HepG2 (cell line): ENCODE measurements around the gene SLC38A8.

Source experiments
- CEBPB ChIP-seq: IDR thresholded peaks from 2 replicates; pipeline ENCODE4 v1.6.1; 2011; ENCODE audit warnings: low read depth, low read length, improper control_type of control experiment, borderline replicate concordance
- HINFP ChIP-seq: sonication (generic); formaldehyde crosslinking; IDR thresholded peaks from 2 replicates; pipeline ENCODE4 v1.4.0; 2020; ENCODE audit warnings: low read depth, mild to moderate bottlenecking, missing genetic modification reagents
- JUN ChIP-seq: sonication (generic); formaldehyde crosslinking; IDR thresholded peaks from 2 replicates; pipeline ENCODE4 v1.4.0; 2020; ENCODE audit warnings: mild to moderate bottlenecking, missing genetic modification reagents
- KAT7 ChIP-seq: IDR thresholded peaks from 2 replicates; pipeline ENCODE4 v1.6.1; 2018; ENCODE audit warnings: borderline replicate concordance, missing compliant biosample characterization
- MYC ChIP-seq: sonication (generic); formaldehyde crosslinking; IDR thresholded peaks from 2 replicates; pipeline ENCODE4 v1.9.0; 2021; ENCODE audit warnings: missing genetic modification reagents, borderline replicate concordance
- PTBP1 ChIP-seq: fragments of 200-400 bp; formaldehyde crosslinking; IDR thresholded peaks from 2 replicates; pipeline ENCODE4 v1.6.1; 2018; ENCODE audit warnings: low read length, low read depth; ENCODE audit not compliant: poor library complexity, severe bottlenecking
- SRSF1 ChIP-seq: fragments of 200-400 bp; formaldehyde crosslinking; optimal IDR thresholded peaks from 2 replicates; pipeline ENCODE3; 2017; ENCODE audit warnings: mild to moderate bottlenecking, low read depth, low read length, moderate library complexity
- TP53 ChIP-seq: sonication (generic); formaldehyde crosslinking; conservative IDR thresholded peaks from 2 replicates; pipeline ENCODE4 v1.4.0; 2020; ENCODE audit warnings: missing genetic modification reagents
- ZFP36L1 ChIP-seq: sonication (generic); formaldehyde crosslinking; IDR thresholded peaks from 2 replicates; pipeline ENCODE4 v1.8.0; 2022; ENCODE audit warnings: mild to moderate bottlenecking, missing genetic modification reagents, moderate library complexity
- ZMYM3 ChIP-seq: sonication (generic); formaldehyde crosslinking; IDR thresholded peaks from 2 replicates; pipeline ENCODE4 v1.5.1; 2020; ENCODE audit warnings: mild to moderate bottlenecking, missing genetic modification reagents

- TF ChIP-seq SRSF1: no peak
- TF ChIP-seq KAT7: no peak
- TF ChIP-seq HINFP (CRISPR knock-in tag): no peak
- TF ChIP-seq ZFP36L1 (CRISPR knock-in tag): no peak
- no peak for TF ChIP-seq ZMYM3 (CRISPR knock-in tag)
- no peak for TF ChIP-seq TP53 (CRISPR knock-in tag)
- TF ChIP-seq JUN (CRISPR knock-in tag): no peak
- no peak for TF ChIP-seq MYC (CRISPR knock-in tag)
- no peak for TF ChIP-seq PTBP1
- no peak for TF ChIP-seq CEBPB
Measured at GRCh38 chr16:84016477-84016876, 26.1 kb downstream of the SLC38A8 start.
